OCI-LY1 (cell line): ENCODE results near the gene CYBA.

Source experiments
- H2AFZ ChIP-seq: fragments of 200-600 bp; sonication (generic), shearing (Covaris generic); 2 replicates; pipeline ENCODE4 v1.6.0; 2014; ENCODE audit warnings: antibody characterized with exemption, mild to moderate bottlenecking, low read length
- H3F3A ChIP-seq: fragments of 200-600 bp; sonication (generic), shearing (Covaris generic); 2 replicates; pipeline ENCODE4 v1.6.0; 2014; ENCODE audit warnings: mild to moderate bottlenecking, antibody characterized with exemption, low read length, moderate library complexity; ENCODE audit not compliant: insufficient read depth
- H3K27ac ChIP-seq: fragments of 200-600 bp; sonication (generic); 2 replicates; pipeline ENCODE4 v1.5.1; 2014; ENCODE audit warnings: low read length, mixed run types, mild to moderate bottlenecking, low read depth; ENCODE audit not compliant: poor library complexity, severe bottlenecking
- H3K27me3 ChIP-seq: fragments of 200-600 bp; sonication (generic); 2 replicates; pipeline ENCODE4 v1.6.0; 2014; ENCODE audit warnings: antibody characterized with exemption, mild to moderate bottlenecking, low read length, moderate library complexity; ENCODE audit not compliant: insufficient read depth
- H3K36me3 ChIP-seq: fragments of 200-600 bp; sonication (generic); 2 replicates; pipeline ENCODE4 v1.6.1; 2014; ENCODE audit warnings: mild to moderate bottlenecking, antibody characterized with exemption, low read length, moderate library complexity, mixed read lengths; ENCODE audit not compliant: insufficient read depth
- H3K4me1 ChIP-seq: fragments of 200-600 bp; sonication (generic); 2 replicates; pipeline ENCODE4 v1.5.1; 2014; ENCODE audit warnings: mild to moderate bottlenecking, low read length, moderate library complexity; ENCODE audit not compliant: insufficient read depth, severe bottlenecking
- H3K4me2 ChIP-seq: fragments of 200-600 bp; sonication (generic), shearing (Covaris generic); 2 replicates; pipeline ENCODE4 v1.6.1; 2014; ENCODE audit warnings: low read length
- H3K4me3 ChIP-seq: fragments of 200-600 bp; sonication (generic); 2 replicates; pipeline ENCODE4 v1.5.1; 2014; ENCODE audit warnings: low read length, low read depth, mild to moderate bottlenecking, mixed read lengths; ENCODE audit not compliant: poor library complexity, severe bottlenecking
- H3K79me2 ChIP-seq: fragments of 200-600 bp; shearing (Covaris generic); 2 replicates; pipeline ENCODE4 v1.6.1; 2016; ENCODE audit warnings: mixed run types, low read length, mixed read lengths; ENCODE audit not compliant: insufficient read depth
- H3K9ac ChIP-seq: fragments of 200-600 bp; sonication (generic), shearing (Covaris generic); 2 replicates; pipeline ENCODE4 v1.6.1; 2014; ENCODE audit warnings: mild to moderate bottlenecking, low read length, mixed read lengths
- H3K9me2 ChIP-seq: fragments of 200-600 bp; sonication (generic), shearing (Covaris generic); 2 replicates; pipeline ENCODE4 v1.6.1; 2014; ENCODE audit warnings: low read depth, mild to moderate bottlenecking, low read length, mixed read lengths
- H3K9me3 ChIP-seq: fragments of 200-600 bp; shearing (Covaris generic); 2 replicates; pipeline ENCODE4 v1.6.1; 2014; ENCODE audit warnings: low read length, mixed read lengths
- H4K20me1 ChIP-seq: fragments of 200-600 bp; sonication (generic), shearing (Covaris generic); 2 replicates; pipeline ENCODE4 v1.6.0; 2016; ENCODE audit warnings: mild to moderate bottlenecking, low read length; ENCODE audit not compliant: insufficient read depth
- CTCF ChIP-seq: fragments of 200-600 bp; sonication (generic), shearing (Covaris generic); IDR thresholded peaks from 2 replicates; pipeline ENCODE4 v1.5.1; 2017; ENCODE audit warnings: mild to moderate bottlenecking, antibody characterized with exemption, low read length, moderate library complexity, mixed read lengths
- EZH2 ChIP-seq: fragments of 200-600 bp; sonication (generic), shearing (Covaris generic); IDR thresholded peaks from 2 replicates; pipeline ENCODE4 v1.8.0; 2017; ENCODE audit warnings: borderline replicate concordance, mixed run types, mild to moderate bottlenecking, antibody characterized with exemption, low read length, moderate library complexity, mixed read lengths

Gene CYBA

GRCh38 chr16:88623858-88624257 is 27.0 kb downstream of the CYBA start:
- Histone ChIP-seq H3K27ac (no peak overlapping the region), H3F3A (no peaks in the 10 kb centered on the region), H3K27me3 (no peaks in the 10 kb centered on the region), H3K4me2 (no peak overlapping the region), H3K4me1 (no peaks in the 10 kb centered on the region), H3K9ac (no peak overlapping the region), H3K9me2 (no peaks in the 10 kb centered on the region), H4K20me1 (no peaks in the 10 kb centered on the region), H3K9me3 (no peaks in the 10 kb centered on the region), H3K79me2 (no peaks in the 10 kb centered on the region), H3K36me3 (peaks cover 76% of the 10 kb centered on the region), H3K4me3 (no peak overlapping the region), H2AFZ (no peak overlapping the region)
- TF ChIP-seq EZH2 (no peak), CTCF (no peak)

- H3K9me2 ChIP-seq: no peaks in the 10 kb centered on the region
- H3K4me1 ChIP-seq: no peaks in the 10 kb centered on the region
- no peak overlapping the region for H3K9ac ChIP-seq
- no peak overlapping the region for H3K4me3 ChIP-seq
- no peaks in the 10 kb centered on the region for H3K27me3 ChIP-seq
- TF ChIP-seq EZH2: no peak
- TF ChIP-seq CTCF: no peak
- H3F3A ChIP-seq: no peaks in the 10 kb centered on the region
- no peaks in the 10 kb centered on the region for H3K9me3 ChIP-seq
- H4K20me1 ChIP-seq: no peaks in the 10 kb centered on the region
- H2AFZ ChIP-seq: no peak overlapping the region
- H3K27ac ChIP-seq: no peak overlapping the region
- H3K4me2 ChIP-seq: no peak overlapping the region
- peaks cover 67% of the 10 kb centered on the region for H3K36me3 ChIP-seq
- H3K79me2 ChIP-seq: no peaks in the 10 kb centered on the region
Measured at GRCh38 chr16:88622866-88623265, 28.0 kb downstream of the CYBA start.

- H3K9me3 ChIP-seq: no peaks in the 10 kb centered on the region
- no peak overlapping the region for H3K9ac ChIP-seq
- H3K4me2 ChIP-seq: no peak overlapping the region
- no peaks in the 10 kb centered on the region for H3K27me3 ChIP-seq
- no peak overlapping the region for H3K4me3 ChIP-seq
- no peak overlapping the region for H2AFZ ChIP-seq
- H3K36me3 ChIP-seq: peaks cover 59% of the 10 kb centered on the region
- H3F3A ChIP-seq: no peaks in the 10 kb centered on the region
- no peaks in the 10 kb centered on the region for H3K79me2 ChIP-seq
- no peaks in the 10 kb centered on the region for H4K20me1 ChIP-seq
- no peak overlapping the region for H3K27ac ChIP-seq
- no peaks in the 10 kb centered on the region for H3K4me1 ChIP-seq
- TF ChIP-seq CTCF (no peak), EZH2 (no peak)
- H3K9me2 ChIP-seq: no peaks in the 10 kb centered on the region
Measured at GRCh38 chr16:88622125-88622524, 28.7 kb downstream of the CYBA start.
